Stimulated activated CD4-positive, alpha-beta T cell treated with anti-CD3 and anti-CD28 coated beads, Interleukin-1b, Interleukin-23, amount 100 ng/mL, for 1 hour (primary cell): ENCODE measurements around the gene KRTAP12-4.
"Not testable (repeated sequence)": the region's sequence is repeated elsewhere in the genome, so short reads cannot be mapped to it uniquely, and the experiment has no call there.

Experiments used
- DNase-seq, 2 donors: peaks; one replicate each; pipeline ENCODE4 v3.0.0-alpha.2; 2020; ENCODE audit warnings: low read depth in 2 of 2

KRTAP12-4 gene

GRCh38 chr21:44611551-44611950 lies 42.9 kb downstream of the KRTAP12-4 start:
- no peak for DNase-seq

- not testable (repeated sequence) for DNase-seq
Observed at GRCh38 chr21:44610157-44610843, 44.2 kb downstream of the KRTAP12-4 start.

GRCh38 chr21:44609193-44609592 lies 45.3 kb downstream of the KRTAP12-4 start:
- no peak for DNase-seq

GRCh38 chr21:44606495-44606894 lies 48.0 kb downstream of the KRTAP12-4 start:
- DNase-seq, result no peak
